ENCODE results near the gene ZBTB44.
A peak's percentile ranks its signal among the peaks of the same experiment; 100 is the strongest.
"Not testable (repeated sequence)": the region's sequence is repeated elsewhere in the genome, so short reads cannot be mapped to it uniquely, and the experiment has no call there.

Gene ZBTB44, protein sequence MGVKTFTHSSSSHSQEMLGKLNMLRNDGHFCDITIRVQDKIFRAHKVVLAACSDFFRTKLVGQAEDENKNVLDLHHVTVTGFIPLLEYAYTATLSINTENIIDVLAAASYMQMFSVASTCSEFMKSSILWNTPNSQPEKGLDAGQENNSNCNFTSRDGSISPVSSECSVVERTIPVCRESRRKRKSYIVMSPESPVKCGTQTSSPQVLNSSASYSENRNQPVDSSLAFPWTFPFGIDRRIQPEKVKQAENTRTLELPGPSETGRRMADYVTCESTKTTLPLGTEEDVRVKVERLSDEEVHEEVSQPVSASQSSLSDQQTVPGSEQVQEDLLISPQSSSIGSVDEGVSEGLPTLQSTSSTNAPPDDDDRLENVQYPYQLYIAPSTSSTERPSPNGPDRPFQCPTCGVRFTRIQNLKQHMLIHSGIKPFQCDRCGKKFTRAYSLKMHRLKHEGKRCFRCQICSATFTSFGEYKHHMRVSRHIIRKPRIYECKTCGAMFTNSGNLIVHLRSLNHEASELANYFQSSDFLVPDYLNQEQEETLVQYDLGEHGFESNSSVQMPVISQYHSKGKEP

DNA sequence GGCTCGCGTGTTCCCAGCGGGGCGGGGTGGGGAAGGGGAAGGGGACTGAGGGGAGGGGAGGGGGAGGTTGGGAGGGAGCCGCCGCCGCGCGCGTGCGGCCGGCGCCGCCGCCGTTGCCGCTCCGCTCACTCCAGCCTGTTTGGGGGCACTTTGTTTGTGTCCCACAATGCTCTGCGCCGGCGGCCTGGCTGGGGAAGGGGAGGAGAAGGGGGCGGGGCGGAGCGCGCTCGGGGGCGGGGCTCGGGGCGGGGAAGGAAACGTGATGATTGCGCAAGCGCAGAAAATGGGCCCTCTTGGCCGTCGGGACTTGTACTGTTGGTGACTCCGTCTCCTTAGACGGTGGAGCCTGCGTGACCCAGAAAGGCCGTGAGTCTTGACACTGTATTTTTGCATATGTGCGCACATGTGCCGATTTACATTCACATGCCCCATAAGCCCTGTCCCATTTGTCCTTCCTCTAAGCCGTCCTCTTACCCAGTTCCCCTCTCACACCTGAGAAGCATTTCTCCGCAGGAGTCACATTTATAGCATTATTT lies at the start of gene ZBTB44:
Gene ZBTB44, minus strand, starts transcription at position 168 of the 536 bp plus-strand sequence. CDS start 53,044 bp downstream, outside the sequence.
- peak; percentile 88 for DNase-seq

DNA sequence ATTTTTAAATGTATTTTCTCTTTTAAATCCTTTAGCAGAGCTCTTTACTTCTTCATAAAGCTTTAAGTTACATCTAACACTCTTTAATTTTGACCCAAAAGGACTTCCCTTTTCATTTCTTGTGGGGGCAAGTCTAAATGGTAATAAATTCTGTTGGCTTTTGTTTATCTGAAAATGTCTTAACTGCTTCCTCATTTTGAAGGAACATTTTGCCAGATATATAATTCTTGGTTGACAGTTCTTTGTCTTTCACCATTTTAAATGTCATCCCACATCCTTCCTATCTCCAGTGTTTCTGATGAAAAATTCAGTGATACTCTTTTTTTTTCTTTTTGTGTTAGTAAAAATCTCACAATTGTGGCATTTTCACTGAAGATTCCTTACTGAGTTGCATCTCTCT lies 44.7 kb upstream of the ZBTB44 start:
- no peak for DNase-seq

GRCh38 chr11:130358398-130358797 lies 43.7 kb upstream of the ZBTB44 start:
- no peak for DNase-seq

- no peak for DNase-seq
Measured at GRCh38 chr11:130347261-130347660, 32.5 kb upstream of the ZBTB44 start.

DNA sequence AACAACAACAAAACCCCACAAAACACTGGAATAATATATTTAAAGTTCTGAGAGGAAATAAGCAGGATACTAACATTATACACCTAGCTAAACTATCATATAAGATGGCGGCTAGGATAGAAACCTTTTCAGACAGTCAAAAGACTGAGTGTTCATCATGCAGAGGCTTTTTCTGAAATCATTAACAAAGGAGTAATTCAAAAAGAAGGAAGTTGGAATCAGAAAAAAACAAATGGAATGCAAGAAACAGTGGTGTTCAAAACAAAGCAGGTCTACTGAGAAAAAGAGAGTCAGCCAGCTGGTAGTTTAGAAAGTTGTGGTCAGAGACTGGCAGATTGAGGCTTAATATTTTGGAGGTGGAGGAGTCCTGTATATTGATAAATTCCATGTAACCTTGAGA lies 30.1 kb upstream of the ZBTB44 start:
- DNase-seq: no peak

DNA sequence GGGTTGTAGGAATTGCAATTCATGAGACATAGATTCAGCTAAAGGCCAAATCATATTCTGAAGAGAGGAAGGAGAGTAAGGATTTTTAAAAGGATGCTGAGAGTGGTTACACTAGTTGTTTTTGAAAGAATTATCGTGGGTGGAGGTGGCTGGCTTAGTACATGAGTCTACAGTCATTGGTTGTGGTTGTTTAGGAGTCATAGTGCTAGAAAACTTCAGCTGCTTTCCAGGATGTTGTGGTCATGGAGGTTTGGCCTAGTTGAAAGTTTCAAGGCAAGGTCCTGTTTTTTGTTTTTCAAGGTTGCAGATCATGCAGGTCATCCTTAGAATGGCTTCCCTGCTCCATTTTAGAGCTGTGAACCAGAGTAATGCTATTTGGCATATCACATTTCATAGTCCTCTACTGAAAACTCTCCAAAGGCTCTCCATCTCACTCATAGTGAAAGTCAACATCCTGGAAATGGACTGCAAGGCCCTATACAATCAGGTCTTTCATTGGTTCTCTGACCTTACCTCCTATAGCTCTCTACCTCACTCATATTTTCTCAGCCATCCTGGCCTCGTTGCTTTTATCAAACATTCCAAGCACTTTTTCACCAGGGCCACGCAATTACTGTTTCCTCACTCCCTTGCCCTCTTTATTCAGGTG lies 26.1 kb upstream of the ZBTB44 start:
- DNase-seq: no peak

- DNase-seq: no peak
Measured at GRCh38 chr11:130338667-130339066, 23.9 kb upstream of the ZBTB44 start.

DNA sequence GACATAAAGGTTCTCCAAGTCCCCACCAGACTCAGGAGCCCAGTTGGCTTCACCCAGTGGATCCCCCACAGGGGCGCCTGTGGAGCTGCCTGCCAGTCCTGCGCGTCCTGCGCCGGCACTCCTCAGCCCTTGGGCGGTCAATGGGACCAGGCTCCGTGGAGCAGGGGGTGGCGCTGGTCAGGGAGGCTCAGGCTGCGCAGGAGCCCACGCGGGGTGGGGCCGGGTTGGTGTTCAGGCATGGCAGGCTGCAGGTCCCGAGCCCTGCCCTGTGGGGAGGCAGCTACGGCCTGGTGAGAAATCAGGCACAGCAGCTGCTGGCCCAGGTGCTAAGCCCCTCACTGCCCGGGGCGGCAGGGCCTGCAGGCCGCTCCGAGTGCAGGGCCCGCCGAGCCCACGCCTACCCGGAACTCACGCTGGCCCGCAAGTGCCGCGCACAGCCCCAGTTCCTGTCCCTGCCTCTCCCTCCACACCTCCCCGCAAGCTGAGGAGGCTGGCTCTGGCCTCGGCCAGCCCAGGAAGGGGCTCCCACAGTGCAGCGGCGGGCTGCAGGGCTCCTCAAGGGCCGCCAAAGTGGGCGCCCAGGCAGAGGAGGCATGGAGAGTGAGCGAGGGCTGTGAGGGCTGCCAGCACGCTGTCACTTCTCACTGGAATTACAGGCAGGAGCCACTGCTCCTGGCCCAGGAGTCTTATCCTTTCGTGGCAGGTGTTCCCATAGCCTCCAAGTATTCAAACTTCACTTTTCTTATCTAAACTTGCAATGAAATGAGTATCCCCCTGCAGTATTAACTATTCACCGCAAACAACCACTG lies 22.8 kb upstream of the ZBTB44 start:
- no peak for DNase-seq

GRCh38 chr11:130331397-130331796 lies 16.7 kb upstream of the ZBTB44 start:
- DNase-seq: not testable (repeated sequence)

DNA sequence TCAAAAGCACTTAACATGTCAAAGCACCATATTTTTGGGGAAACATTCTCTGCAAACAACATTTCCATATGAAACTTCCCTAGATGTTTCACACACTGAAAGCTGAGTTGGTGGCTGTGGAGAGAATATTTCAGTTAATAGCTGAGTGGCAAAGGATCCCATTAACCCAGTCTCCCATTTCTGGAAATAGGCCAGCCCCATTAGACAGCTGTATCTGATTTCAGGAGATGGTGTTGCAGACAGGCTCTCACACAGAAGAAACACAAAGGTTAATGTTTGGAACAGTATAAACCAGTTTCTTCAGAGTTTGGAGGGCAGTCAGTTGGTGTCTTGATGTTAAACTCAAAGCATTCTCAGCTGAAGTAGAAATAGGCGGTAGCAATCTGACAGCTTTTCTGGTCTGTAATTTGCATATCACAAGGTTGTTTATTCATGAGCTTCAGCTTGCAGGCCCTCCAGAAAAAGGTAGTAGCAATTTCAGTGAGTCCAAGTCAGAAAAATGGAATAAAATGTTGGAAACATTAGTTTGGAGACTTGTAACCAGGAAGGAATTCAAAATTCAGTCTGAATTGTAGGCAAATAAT lies 15.5 kb upstream of the ZBTB44 start:
- no peak for DNase-seq

DNA sequence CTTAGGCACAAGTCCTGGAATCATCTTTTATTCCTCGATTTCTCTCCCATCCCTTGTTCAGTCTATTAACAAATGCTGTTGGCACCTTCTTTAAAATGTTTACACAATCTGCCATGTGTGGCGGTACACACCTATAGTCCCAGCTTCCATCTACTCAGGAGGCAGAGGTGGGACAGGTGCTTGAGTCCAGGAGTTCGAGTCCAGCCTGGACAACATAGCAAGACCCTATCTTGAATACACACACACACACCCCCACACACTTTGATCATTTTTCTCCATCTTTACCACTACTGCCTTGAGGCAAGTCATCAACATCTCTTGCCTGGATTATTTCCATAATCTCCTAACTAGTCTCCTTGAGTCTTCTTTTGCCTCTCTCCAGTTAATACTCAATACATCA lies 13.7 kb upstream of the ZBTB44 start:
- no peak for DNase-seq

DNA sequence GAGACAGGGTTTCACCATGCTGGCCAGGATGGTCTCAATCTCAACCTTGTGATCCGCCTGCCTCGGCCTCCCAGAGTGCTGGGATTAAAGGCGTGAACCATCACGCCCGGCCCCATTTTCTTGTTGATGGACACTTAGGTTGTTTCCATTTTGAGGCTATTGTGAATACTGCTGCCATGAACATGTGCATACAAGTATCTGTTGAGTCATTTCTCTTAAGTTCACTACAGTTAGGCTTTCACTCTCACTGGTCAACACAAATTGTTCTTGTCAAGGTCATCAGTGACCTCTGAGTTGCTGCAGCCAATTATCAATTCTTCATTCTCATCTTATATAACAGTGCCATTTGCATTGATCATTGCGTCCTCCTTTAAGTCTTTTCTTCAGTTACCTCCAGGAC lies 13.0 kb upstream of the ZBTB44 start:
- DNase-seq: no peak

GRCh38 chr11:130325691-130326090 lies 11.0 kb upstream of the ZBTB44 start:
- DNase-seq: no peak

GRCh38 chr11:130323452-130324450 lies 9.0 kb upstream of the ZBTB44 start:
- no peak for DNase-seq

- no peak for DNase-seq
Measured at GRCh38 chr11:130322126-130322525, 7.4 kb upstream of the ZBTB44 start.

GRCh38 chr11:130318031-130318673 lies 3.4 kb upstream of the ZBTB44 start:
- DNase-seq: no peak

GRCh38 chr11:130315354-130315970 lies 745 bp upstream of the ZBTB44 start:
- no peak for DNase-seq

DNA sequence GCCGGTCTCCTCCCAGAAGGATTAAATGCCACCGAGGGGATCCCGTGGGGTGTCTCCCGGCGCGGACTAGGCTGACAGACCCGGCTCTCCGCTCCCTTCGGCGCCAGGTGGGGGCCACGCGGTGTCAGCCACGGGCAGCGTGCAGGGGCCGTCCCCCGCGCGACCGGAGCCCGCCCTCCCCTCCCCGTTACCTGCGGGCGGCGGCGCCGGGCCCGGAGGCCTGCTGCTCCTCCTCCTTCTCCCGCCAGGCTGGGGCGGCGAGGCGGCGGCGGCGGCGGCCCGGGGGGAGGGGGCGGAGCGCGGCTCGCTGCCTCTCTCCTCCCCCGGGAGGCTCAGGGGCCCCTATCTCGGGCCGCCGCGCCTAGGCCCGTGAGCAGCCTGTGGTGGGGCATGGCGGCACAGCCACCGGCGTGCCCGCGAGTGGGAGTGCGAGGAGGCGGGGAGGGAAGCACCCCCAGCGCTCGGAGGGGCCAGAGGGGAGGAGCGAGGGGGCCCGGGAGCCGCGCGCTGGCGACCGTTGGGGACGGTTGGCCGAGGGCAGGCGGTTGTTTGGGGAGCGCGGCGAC lies 450 bp downstream of the ZBTB44 start:
- no peak for DNase-seq

DNA sequence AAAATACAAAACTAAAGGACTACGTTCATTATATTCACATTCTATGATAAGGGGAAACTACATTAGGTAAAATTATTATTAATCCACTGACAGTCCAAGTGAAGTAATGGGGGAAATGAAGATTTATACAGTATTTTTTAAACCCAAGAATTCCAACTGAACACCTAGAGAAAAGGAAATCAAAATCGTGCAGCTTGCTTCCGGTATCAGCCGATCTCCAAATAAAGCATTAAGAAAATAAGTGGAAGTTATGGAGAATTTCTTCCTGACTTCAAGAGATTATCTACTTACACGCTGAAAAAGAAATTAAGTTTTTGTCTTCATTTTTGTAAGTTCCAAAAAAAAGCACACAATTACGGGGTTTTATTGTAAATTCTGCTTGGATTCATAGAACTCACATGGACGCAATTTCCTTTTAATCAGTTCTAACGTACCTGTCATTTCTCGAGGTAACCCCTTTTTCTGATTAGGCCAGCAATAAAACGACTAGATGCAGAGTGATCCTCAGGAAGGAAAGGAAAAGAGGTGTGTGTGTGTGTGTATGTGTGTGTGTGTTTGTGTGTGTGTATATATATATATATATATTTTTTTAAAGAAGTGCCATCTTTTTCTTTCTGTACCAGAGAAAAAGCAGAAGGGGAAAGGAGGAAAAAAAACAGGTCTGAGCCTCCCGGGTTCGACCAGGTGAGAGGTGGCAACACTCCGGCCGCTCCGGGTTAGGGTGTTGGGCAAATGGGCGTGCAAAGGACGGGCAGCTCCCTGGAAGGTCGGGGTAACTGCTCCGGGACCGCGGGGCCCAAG lies 1.1 kb downstream of the ZBTB44 start:
- DNase-seq: no peak
